Upper lobe of right lung (tissue), 1 donor: Measurements from ENCODE around the gene U2AF1L4. TPM values are rescaled to one million over a fixed set of nuclear protein-coding genes. Genes with fewer than 3 reads are reported as not detected.
A peak's percentile ranks its signal among the peaks of the same experiment; 100 is the strongest.

Source experiments
- ATAC-seq: fragments of 200-7000 bp; cut with Tn5 transposase; one replicate; pipeline ENCODE4 v1.9.1; 2020; ENCODE audit warnings: mild to moderate bottlenecking, moderate library complexity
- DNase-seq: peaks from one replicate; pipeline ENCODE4 v3.0.0-alpha.2; 2020
- H3K27ac ChIP-seq: fragments of 200-600 bp; one replicate; pipeline ENCODE4 v1.8.0; 2022
- H3K27me3 ChIP-seq: fragments of 200-600 bp; one replicate; pipeline ENCODE4 v1.8.0; 2022; ENCODE audit warnings: mild to moderate bottlenecking
- H3K36me3 ChIP-seq: fragments of 200-600 bp; one replicate; pipeline ENCODE4 v1.8.0; 2022
- H3K4me1 ChIP-seq: fragments of 200-600 bp; one replicate; pipeline ENCODE4 v1.8.0; 2022
- H3K4me3 ChIP-seq: fragments of 200-600 bp; one replicate; pipeline ENCODE4 v1.8.0; 2022; ENCODE audit warnings: mild to moderate bottlenecking
- H3K9me3 ChIP-seq: fragments of 200-600 bp; one replicate; pipeline ENCODE4 v1.8.0; 2022
- CTCF ChIP-seq: fragments of 200-600 bp; IDR thresholded peaks from one replicate; pipeline ENCODE4 v1.8.0; 2022; ENCODE audit warnings: antibody characterized with exemption
- intact Hi-C: fragments of 100-400 bp; cut with DNase I; formaldehyde crosslinking; loops from one replicate; pipeline ENCODE4 v1.11.0; 2022
- total RNA-seq: library from RNA; stranded (reverse); fragmentation: NEBNext Ultra II Directional; extraction: Animal tissue kit (Norgen Biotek cat#: 25700); gene quantifications from one replicate; pipeline ENCODE4 v1.2.1, GENCODE V29; 2021
- donor health status: DM: no; HTN: yes; CAD: no; lungs with severe emphysema.

U2AF1L4 gene
- total RNA-seq, 1 donor from 2014 or later = 26.3 TPM

- DNase-seq (no peak), ATAC-seq (no peak)
- Histone ChIP-seq H3K36me3 (no peaks in the 10 kb centered on the region), H3K27me3 (no peaks in the 10 kb centered on the region), H3K4me3 (peak overlapping the region; percentile 93), H3K9me3 (no peaks in the 10 kb centered on the region), H3K27ac (peak overlapping the region; percentile 100), H3K4me1 (peaks cover 37% of the 10 kb centered on the region)
- intact Hi-C loops = no loop called here
- no peak for TF ChIP-seq CTCF
Observed at GRCh38 chr19:35746087-35746462, 857 bp upstream of the U2AF1L4 start.

- H3K27ac ChIP-seq = peak overlapping the region; percentile 100
- intact Hi-C loops = no loop called here
- peak overlapping the region; percentile 93 for H3K4me3 ChIP-seq
- no peaks in the 10 kb centered on the region for H3K27me3 ChIP-seq
- no peaks in the 10 kb centered on the region for H3K9me3 ChIP-seq
- DNase-seq = peak; percentile 97
- H3K36me3 ChIP-seq = no peaks in the 10 kb centered on the region
- ATAC-seq = peak; percentile 75
- TF ChIP-seq CTCF = peak; percentile 39
- H3K4me1 ChIP-seq = peaks cover 42% of the 10 kb centered on the region
Observed at GRCh38 chr19:35744430-35745327, 539 bp downstream of the U2AF1L4 start.

- no peak for TF ChIP-seq CTCF
- intact Hi-C loops = no loop called here
- no peaks in the 10 kb centered on the region for H3K9me3 ChIP-seq
- peaks cover 6% of the 10 kb centered on the region for H3K36me3 ChIP-seq
- no peaks in the 10 kb centered on the region for H3K27me3 ChIP-seq
- H3K27ac ChIP-seq = peak overlapping the region; percentile 100
- peak overlapping the region; percentile 93 for H3K4me3 ChIP-seq
- ATAC-seq (no peak), DNase-seq (no peak)
- H3K4me1 ChIP-seq = peaks cover 38% of the 10 kb centered on the region
Observed at GRCh38 chr19:35743640-35744429, 1.4 kb downstream of the U2AF1L4 start.

GRCh38 chr19:35742121-35742724 lies 3.0 kb downstream of the U2AF1L4 start, which contains the start of gene IGFLR1:
Gene IGFLR1, minus strand, starts transcription at chr19:35742452. Its CDS starts 1,272 bp downstream, at chr19:35741180.
- TF ChIP-seq CTCF = no peak
- ATAC-seq (no peak), DNase-seq (no peak)
- peak within 1 kb of the TSS; percentile 65 for H3K4me3 ChIP-seq
- no peaks in the 10 kb centered on the region for H3K9me3 ChIP-seq
- peaks cover 33% of the 10 kb centered on the region for H3K4me1 ChIP-seq
- peaks cover 22% of the 10 kb centered on the region for H3K36me3 ChIP-seq
- no peaks in the 10 kb centered on the region for H3K27me3 ChIP-seq
- intact Hi-C loops = no loop called here
- peak within 1 kb of the TSS; percentile 83 for H3K27ac ChIP-seq

GRCh38 chr19:35741203-35741515 lies 4.1 kb downstream of the U2AF1L4 start:
- H3K27ac ChIP-seq = peak overlapping the region; percentile 83
- H3K9me3 ChIP-seq = no peaks in the 10 kb centered on the region
- intact Hi-C loops = no loop called here
- peak overlapping the region; percentile 65 for H3K4me3 ChIP-seq
- H3K27me3 ChIP-seq = no peaks in the 10 kb centered on the region
- no peak for DNase-seq
- no peak for ATAC-seq
- peaks cover 32% of the 10 kb centered on the region for H3K36me3 ChIP-seq
- peaks cover 28% of the 10 kb centered on the region for H3K4me1 ChIP-seq
- no peak for TF ChIP-seq CTCF
